AG04450 (cell line): ENCODE data around the gene SLC24A3. TPM values are rescaled to one million over a fixed set of nuclear protein-coding genes. Genes with fewer than 3 reads are reported as not detected.

ENCODE experiments used
- CTCF ChIA-PET: fragments of 300-600, 350-600 bp; formaldehyde crosslinking; extraction: SDS; loops from one replicate; lab custom pipeline; 2022; ENCODE audit warnings: antibody characterized with exemption, inconsistent platforms; lab: Charles Lee
- POLR2A ChIA-PET: fragments of 350-600 bp; formaldehyde crosslinking; extraction: SDS; loops from one replicate; lab custom pipeline; 2021; ENCODE audit warnings: antibody characterized with exemption, inconsistent platforms; lab: Yijun Ruan, JAX
- DNase-seq: peaks from one replicate; pipeline ENCODE4 v3.0.0-alpha.2; 2011; ENCODE audit warnings: low read depth, low spot score
- H3K27ac ChIP-seq: one replicate; pipeline ENCODE4 v1.5.1; 2012; ENCODE audit warnings: low read depth, low read length, control low read depth
- H3K27me3 ChIP-seq: one replicate; pipeline ENCODE4 v1.6.0; 2012; ENCODE audit warnings: low read length; ENCODE audit not compliant: control insufficient read depth, insufficient read depth
- H3K4me3 ChIP-seq: 2 replicates; pipeline ENCODE4 v1.5.1; 2011; ENCODE audit warnings: mild to moderate bottlenecking, low read depth, low read length, control low read depth
- H3K9me3 ChIP-seq: 2 replicates; pipeline ENCODE4 v1.5.1; 2012; ENCODE audit warnings: low read length; ENCODE audit not compliant: control insufficient read depth, insufficient read depth
- polyA plus RNA-seq: library from polyadenylated mRNA; depleted of rRNA; stranded (reverse); fragments of >200 nt; gene quantifications from 2 replicates; pipeline ENCODE4 v1.2.3, GENCODE V29; 2011
- TF ChIP-seq, protein P1 (sequence below): IDR thresholded peaks from 2 replicates; pipeline ENCODE4 v1.5.1; 2011; ENCODE audit warnings: low read depth, low read length, control low read depth, inconsistent platforms

SLC24A3 gene
- polyA plus RNA-seq, 1 experiment = not detected

DNA sequence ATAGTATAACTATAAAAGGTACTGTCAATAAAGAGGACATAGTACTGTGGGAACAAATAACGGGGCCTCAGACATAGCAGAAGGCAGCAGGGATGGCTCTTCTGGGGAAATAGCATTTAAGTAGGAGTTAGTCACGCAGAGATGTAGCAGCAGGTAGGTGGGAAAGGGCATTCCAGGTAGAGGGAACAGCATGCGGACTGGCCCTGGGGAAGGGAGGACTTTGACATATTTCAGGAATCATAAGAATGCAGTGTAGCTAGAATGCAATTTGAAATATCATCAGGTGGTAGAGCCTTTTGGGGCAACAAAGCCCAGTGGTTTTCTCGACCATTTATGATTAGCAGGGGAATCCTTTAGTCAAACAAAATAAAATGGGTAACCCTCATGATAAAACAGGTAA is 191.1 kb downstream of the SLC24A3 start:
- H3K27me3 ChIP-seq = no peaks in the 10 kb centered on the region
- DNase-seq = no peak
- no peak overlapping the region for H3K4me3 ChIP-seq
- ChIA-PET CTCF (no interaction called here), POLR2A (no interaction called here)
- H3K27ac ChIP-seq = no peak overlapping the region
- H3K9me3 ChIP-seq = peaks cover 4% of the 10 kb centered on the region; the same call in 1 of the 2 replicates
- TF ChIP-seq, protein P1, sequence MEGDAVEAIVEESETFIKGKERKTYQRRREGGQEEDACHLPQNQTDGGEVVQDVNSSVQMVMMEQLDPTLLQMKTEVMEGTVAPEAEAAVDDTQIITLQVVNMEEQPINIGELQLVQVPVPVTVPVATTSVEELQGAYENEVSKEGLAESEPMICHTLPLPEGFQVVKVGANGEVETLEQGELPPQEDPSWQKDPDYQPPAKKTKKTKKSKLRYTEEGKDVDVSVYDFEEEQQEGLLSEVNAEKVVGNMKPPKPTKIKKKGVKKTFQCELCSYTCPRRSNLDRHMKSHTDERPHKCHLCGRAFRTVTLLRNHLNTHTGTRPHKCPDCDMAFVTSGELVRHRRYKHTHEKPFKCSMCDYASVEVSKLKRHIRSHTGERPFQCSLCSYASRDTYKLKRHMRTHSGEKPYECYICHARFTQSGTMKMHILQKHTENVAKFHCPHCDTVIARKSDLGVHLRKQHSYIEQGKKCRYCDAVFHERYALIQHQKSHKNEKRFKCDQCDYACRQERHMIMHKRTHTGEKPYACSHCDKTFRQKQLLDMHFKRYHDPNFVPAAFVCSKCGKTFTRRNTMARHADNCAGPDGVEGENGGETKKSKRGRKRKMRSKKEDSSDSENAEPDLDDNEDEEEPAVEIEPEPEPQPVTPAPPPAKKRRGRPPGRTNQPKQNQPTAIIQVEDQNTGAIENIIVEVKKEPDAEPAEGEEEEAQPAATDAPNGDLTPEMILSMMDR = no peak

DNA sequence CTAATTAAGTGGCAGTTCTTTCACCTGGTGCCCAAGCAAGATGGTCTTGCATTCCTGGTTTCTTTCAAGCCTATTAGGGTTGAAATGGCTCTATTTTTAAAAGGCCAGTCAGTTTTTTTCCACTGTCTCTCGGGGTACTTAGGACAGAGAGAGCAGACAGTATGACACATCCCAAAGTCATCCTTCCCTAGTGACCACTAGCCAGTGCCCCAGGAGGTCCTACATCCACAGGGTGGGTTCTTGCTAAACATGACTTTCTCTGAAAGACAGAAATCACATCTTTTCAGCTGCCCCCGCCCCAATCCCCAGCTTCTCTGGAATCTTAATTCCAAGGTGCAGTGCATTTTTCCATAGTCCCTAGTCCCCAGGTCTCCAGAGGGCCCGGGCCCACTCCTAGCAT is 192.4 kb downstream of the SLC24A3 start:
- peaks cover 8% of the 10 kb centered on the region for H3K9me3 ChIP-seq
- no peak overlapping the region for H3K27ac ChIP-seq
- TF ChIP-seq, protein P1 = no peak
- ChIA-PET POLR2A (no interaction called here), CTCF (no interaction called here)
- H3K27me3 ChIP-seq = no peaks in the 10 kb centered on the region
- no peak for DNase-seq
- no peak overlapping the region for H3K4me3 ChIP-seq

DNA sequence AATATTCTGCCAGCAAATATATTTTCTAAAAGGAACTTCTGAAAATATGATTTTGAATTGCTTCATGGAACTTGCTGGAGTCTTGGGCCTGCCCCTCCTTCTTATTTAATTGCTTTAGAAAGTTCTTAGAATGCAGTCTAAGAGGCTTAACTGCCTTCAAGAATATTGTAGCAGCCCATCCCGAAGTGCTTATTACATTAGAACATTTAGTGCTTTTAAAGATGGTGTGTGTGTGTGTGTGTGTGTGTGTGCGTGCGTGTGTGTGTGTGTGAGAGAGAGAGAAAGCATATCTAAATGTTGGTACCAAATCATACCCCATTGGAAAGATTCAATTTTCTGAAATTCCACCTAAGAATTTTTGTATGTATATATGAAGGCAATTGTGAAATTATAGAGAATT is 193.5 kb downstream of the SLC24A3 start:
- TF ChIP-seq, protein P1 = no peak
- Histone ChIP-seq H3K27ac (no peak overlapping the region), H3K9me3 (peaks cover 8% of the 10 kb centered on the region), H3K4me3 (no peak overlapping the region), H3K27me3 (no peaks in the 10 kb centered on the region)
- no peak for DNase-seq
- ChIA-PET POLR2A (no interaction called here), CTCF (no interaction called here)

DNA sequence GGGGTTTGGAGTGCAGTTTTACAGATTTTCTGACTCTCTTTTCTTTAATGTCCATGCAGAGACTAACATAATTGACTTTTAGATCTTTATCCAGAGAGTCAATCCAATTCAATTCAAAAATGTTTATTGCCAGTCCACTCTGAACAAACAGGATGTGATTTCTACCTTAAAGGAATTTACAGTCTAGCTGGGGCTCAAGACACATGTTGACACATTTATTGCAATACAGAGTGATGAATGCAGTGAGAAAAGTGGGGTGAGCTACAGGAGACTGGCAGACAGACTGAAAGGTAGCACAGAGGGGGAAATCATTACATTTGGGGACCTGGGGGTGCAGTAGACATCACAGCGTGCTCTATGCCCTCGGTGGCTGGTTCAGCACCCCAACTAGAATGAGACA is 193.9 kb downstream of the SLC24A3 start:
- H3K27me3 ChIP-seq = no peaks in the 10 kb centered on the region
- no peak overlapping the region for H3K27ac ChIP-seq
- TF ChIP-seq, protein P1 = no peak
- DNase-seq = no peak
- H3K9me3 ChIP-seq = peaks cover 10% of the 10 kb centered on the region
- H3K4me3 ChIP-seq = no peak overlapping the region
- ChIA-PET CTCF (no interaction called here), POLR2A (no interaction called here)

DNA sequence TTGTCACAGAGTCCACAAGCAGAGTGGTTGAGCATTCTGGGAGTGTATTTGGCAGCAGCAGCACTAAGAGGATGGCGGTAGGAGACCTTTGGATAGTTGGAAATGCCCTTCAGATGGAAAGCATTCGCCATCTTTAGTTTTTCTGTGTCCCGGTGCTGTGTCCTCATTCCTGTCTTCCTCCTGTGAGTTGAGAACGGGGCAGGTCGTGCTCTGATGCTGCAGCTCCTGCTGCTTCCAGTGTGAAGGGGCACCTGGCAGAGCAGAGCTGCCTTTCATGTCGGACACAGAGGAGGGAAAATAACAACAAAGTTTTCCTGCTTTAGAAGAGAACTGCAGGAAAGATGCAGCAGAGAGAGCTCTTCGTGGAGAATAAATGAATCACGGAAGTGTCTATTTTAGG is 194.8 kb downstream of the SLC24A3 start:
- Histone ChIP-seq H3K27me3 (no peaks in the 10 kb centered on the region), H3K4me3 (no peak overlapping the region), H3K9me3 (peaks cover 10% of the 10 kb centered on the region), H3K27ac (no peak overlapping the region)
- ChIA-PET CTCF (no interaction called here), POLR2A (no interaction called here)
- DNase-seq = no peak
- TF ChIP-seq, protein P1 = no peak
